ENCODE measurements around the gene CCDC30. TPM values are rescaled to one million over a fixed set of nuclear protein-coding genes. Genes with fewer than 3 reads are reported as not detected.
"Not testable (repeated sequence)": the region's sequence is repeated elsewhere in the genome, so short reads cannot be mapped to it uniquely, and the experiment has no call there.

Gene CCDC30
- total RNA-seq, 1 donor from 2014 or later: 0.40 TPM

- DNase-seq (ENCODE audit: low read depth in 2 of 2): no peak
These were observed 61.2 kb downstream of the CCDC30 start for GRCh38 chr1:42524330-42524729.

GRCh38 chr1:42529724-42530181 is 66.7 kb downstream of the CCDC30 start:
- DNase-seq (ENCODE audit: low read depth in 2 of 2): peak; percentile 59 to 80

GRCh38 chr1:42531043-42531442 is 68.0 kb downstream of the CCDC30 start:
- DNase-seq (ENCODE audit: low read depth in 2 of 2): no peak

- no peak for DNase-seq (ENCODE audit: low read depth in 2 of 2)
These were observed 70.2 kb downstream of the CCDC30 start for GRCh38 chr1:42533101-42533863.

GRCh38 chr1:42541104-42541503 is 78.0 kb downstream of the CCDC30 start:
- no peak for DNase-seq (ENCODE audit: low read depth in 2 of 2)

- DNase-seq (ENCODE audit: low read depth in 2 of 2): no peak
These were observed 88.1 kb downstream of the CCDC30 start for GRCh38 chr1:42551180-42551579.

GRCh38 chr1:42551590-42551989 is 88.5 kb downstream of the CCDC30 start:
- DNase-seq (ENCODE audit: low read depth in 2 of 2): no peak

GRCh38 chr1:42552636-42553035 is 89.5 kb downstream of the CCDC30 start:
- no peak for DNase-seq (ENCODE audit: low read depth in 2 of 2)

GRCh38 chr1:42557230-42557851 is 94.3 kb downstream of the CCDC30 start:
- DNase-seq (ENCODE audit: low read depth in 2 of 2): no peak

- DNase-seq (ENCODE audit: low read depth in 2 of 2): no peak
These were observed 104.0 kb downstream of the CCDC30 start for GRCh38 chr1:42567038-42567437.

GRCh38 chr1:42576935-42577334 is 113.8 kb downstream of the CCDC30 start:
- no peak for DNase-seq (ENCODE audit: low read depth in 2 of 2)

GRCh38 chr1:42586016-42586415 is 122.9 kb downstream of the CCDC30 start:
- DNase-seq (ENCODE audit: low read depth in 2 of 2): no peak

- DNase-seq (ENCODE audit: low read depth in 2 of 2): no peak
These were observed 124.7 kb downstream of the CCDC30 start for GRCh38 chr1:42587753-42588152.

GRCh38 chr1:42592811-42593210 is 129.7 kb downstream of the CCDC30 start:
- DNase-seq (ENCODE audit: low read depth in 2 of 2): no peak

GRCh38 chr1:42593486-42594100 is 130.5 kb downstream of the CCDC30 start:
- no peak for DNase-seq (ENCODE audit: low read depth in 2 of 2)

- no peak for DNase-seq (ENCODE audit: low read depth in 2 of 2)
These were observed 138.4 kb downstream of the CCDC30 start for GRCh38 chr1:42601472-42601871.

GRCh38 chr1:42613803-42614131 is 150.7 kb downstream of the CCDC30 start:
- no peak for DNase-seq (ENCODE audit: low read depth in 2 of 2)

GRCh38 chr1:42618866-42619265 is 155.8 kb downstream of the CCDC30 start:
- no peak for DNase-seq (ENCODE audit: low read depth in 2 of 2)

GRCh38 chr1:42620307-42620706 is 157.2 kb downstream of the CCDC30 start:
- DNase-seq (ENCODE audit: low read depth in 2 of 2): no peak

- DNase-seq (ENCODE audit: low read depth in 2 of 2): not testable (repeated sequence)
These were observed 158.1 kb downstream of the CCDC30 start for GRCh38 chr1:42621180-42621579.

GRCh38 chr1:42627205-42627604 is 164.1 kb downstream of the CCDC30 start:
- DNase-seq (ENCODE audit: low read depth in 2 of 2): not testable (repeated sequence)

- no peak for DNase-seq (ENCODE audit: low read depth in 2 of 2)
These were observed 176.0 kb downstream of the CCDC30 start for GRCh38 chr1:42639116-42639515.

- DNase-seq (ENCODE audit: low read depth in 2 of 2): peak; percentile 65 to 80
These were observed 183.0 kb downstream of the CCDC30 start for GRCh38 chr1:42646056-42646455.
